Activated effector memory CD4-positive, alpha-beta T cell treated with Interleukin-2 at 50 U/mL for 16 hours (primary cell): ENCODE data around the gene RPL22.
"Not testable (repeated sequence)": the region's sequence is repeated elsewhere in the genome, so short reads cannot be mapped to it uniquely, and the experiment has no call there.

Source experiments
- DNase-seq: peaks from one replicate; pipeline ENCODE4 v3.0.0-alpha.2; 2020

Gene RPL22

DNA sequence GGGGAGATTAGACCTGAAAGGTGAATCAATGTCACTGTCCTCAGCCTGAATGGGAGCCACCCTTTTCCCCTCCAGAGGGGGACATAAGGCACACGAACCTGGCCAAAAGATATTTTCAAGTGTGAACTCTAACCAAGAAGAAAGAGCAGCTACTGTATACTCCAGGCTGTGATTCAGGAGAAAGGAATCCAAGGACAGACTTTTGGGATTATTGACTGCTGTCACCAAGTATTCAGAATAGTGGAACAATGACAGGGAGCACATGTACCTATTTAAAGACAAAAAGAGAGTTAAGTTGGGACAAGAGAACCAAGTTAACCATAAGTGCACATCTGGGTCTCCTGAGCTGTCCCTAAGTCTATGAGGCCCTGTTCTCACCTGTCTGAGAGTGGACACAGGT is 34.0 kb upstream of the RPL22 start:
- DNase-seq = no peak

- no peak for DNase-seq
These were observed 26.3 kb upstream of the RPL22 start for GRCh38 chr1:6225651-6226050.

- no peak for DNase-seq
These were observed 25.3 kb upstream of the RPL22 start for GRCh38 chr1:6224718-6225117.

DNA sequence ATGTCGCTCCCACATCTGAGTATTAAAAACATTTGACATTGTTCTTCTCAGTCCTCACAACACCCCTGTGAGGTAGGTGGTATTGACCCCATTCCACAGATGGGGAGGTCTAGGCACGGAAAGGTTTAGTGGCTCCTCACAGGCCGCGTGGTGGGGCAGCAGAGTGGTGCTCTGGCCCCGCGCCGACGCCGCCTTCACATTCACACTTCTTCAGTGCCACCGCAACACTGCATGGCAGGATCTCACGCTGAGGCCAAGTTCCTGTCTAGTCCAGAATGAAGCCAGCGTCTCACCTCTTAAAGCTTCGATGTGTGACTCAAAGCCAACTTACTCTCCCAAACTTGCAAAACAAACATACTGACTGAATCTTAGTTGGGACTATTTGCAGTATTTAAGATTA is 24.2 kb upstream of the RPL22 start:
- DNase-seq = no peak

GRCh38 chr1:6222636-6223035 is 23.2 kb upstream of the RPL22 start:
- DNase-seq = no peak

DNA sequence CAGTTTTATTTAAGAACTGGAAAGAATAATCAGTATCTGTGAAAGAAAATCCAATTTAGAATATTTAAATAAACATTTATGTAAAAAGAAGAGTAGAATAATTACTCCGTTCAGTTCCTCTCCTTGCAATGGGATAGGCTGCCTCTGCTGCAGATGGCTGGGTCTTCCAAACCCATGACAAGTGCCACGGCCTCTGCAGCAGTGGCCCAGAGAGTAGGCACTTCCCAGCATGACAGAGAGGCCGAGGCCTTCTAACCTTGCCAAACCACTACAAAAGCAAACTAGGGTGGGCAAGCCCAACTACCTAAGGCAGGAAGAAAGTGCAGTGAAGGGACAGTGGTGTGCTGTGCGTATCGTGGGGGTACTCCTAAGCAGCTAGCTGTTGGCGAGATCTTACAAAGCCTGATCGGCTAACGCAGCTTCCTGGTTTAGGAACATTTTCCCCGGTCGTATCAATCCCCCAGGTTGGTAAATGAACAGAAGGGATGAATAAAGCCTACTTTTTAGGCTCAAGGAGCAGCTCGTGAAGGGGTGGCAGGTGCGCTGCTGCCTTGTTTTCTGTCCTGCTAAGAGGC is 21.9 kb upstream of the RPL22 start:
- no peak for DNase-seq

GRCh38 chr1:6220236-6220635 is 20.8 kb upstream of the RPL22 start:
- no peak for DNase-seq

DNA sequence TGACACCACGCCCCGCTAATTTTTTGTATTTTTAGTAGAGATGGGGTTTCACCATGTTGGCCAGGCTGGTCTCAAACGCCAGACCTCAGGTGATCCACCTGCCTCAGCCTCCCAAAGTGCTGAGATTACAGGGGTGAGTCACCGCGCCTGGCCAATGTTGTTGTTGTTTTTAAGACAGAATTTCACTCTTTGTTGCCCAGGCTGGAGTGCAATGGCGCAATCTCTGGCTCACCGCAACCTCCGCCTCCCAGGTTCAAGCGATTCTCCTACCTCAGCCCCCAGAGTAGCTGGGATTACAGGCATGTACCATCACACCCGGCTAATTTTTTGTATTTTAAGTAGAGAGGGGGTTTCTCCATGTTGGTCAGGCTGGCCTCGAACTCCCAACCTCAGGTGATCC is 20.2 kb upstream of the RPL22 start:
- DNase-seq = not testable (repeated sequence)

GRCh38 chr1:6218375-6219164 is 19.2 kb upstream of the RPL22 start:
- DNase-seq = no peak

DNA sequence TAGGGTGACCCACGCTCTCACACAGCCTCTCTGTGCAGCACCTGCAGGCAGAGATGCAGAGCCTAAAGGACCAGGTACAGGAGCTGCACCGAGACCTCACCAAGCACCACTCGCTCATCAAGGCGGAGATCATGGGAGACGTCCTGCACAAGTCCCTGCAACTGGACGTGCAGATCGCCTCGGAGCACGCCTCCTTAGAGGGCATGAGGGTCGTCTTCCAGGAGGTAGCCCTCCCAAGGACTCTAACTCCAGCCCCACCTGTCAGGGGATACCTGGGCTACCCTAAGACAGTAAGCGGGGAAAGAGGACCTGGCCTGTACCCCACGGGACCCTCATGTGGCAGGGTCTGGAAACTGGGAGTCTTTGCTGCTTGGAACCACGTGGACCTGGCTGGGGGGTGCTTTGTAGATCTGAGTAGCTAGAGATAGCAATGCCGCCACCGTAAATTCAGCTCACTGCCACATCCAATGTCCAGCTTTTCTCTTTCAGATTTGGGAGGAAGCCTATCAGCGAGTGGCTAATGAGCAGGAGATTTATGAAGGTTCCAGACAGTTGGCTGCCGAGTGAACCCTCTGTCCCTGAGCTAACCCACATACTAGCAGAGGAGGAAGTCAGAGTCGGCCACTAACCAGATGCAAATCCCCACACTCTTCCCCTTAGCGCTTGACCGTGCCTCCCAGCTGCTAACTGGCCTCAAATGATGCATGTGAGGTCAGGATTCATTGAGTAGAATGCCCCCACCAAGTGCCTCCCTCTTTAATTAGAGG is 13.0 kb upstream of the RPL22 start:
- no peak for DNase-seq

GRCh38 chr1:6211731-6212130 is 12.3 kb upstream of the RPL22 start:
- no peak for DNase-seq

GRCh38 chr1:6210591-6211355 is 11.4 kb upstream of the RPL22 start:
- DNase-seq = no peak

GRCh38 chr1:6209661-6210580 is 10.5 kb upstream of the RPL22 start:
- no peak for DNase-seq

- no peak for DNase-seq
These were observed 9.6 kb upstream of the RPL22 start for GRCh38 chr1:6208723-6209660.

GRCh38 chr1:6207921-6208320 is 8.5 kb upstream of the RPL22 start:
- no peak for DNase-seq

DNA sequence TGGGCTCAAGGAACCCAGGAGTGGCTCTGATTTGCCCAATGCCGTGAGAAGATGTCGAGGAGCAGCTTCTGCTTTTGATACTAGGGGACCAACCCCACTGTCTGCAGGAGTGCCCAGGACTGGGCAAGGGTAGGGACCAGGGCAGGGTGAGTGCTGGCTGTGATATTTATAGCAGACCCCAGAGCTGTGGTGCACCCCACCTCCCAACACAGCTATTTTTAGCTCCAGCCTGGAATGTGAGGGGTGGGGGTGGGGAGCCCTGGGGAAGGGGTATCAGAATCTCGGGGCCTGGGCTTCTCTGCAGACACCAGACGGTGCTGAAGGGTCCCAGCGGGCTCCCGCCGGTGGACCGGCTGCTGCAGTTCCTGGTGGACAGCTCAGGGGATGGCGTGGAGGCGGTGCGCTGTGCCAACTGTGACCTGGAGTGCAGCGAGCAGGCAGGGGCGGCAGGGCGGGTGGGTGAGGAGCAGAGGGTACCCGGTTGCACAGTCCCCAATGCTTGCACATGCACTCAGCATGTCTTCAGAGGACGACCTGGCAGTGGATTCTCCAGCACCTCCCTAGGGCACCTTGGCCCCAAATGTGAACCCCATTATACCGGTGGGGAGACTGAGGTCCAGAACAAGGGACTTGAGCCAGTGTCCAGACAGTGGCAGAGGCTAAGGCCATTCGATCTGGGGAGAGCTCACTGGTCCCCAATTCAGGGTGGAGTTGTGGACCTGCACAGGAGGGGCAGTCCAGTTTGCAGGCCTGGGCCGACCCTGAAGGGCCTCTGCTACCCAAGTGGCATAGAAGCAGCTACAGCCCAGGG is 7.9 kb upstream of the RPL22 start:
- DNase-seq = no peak

DNA sequence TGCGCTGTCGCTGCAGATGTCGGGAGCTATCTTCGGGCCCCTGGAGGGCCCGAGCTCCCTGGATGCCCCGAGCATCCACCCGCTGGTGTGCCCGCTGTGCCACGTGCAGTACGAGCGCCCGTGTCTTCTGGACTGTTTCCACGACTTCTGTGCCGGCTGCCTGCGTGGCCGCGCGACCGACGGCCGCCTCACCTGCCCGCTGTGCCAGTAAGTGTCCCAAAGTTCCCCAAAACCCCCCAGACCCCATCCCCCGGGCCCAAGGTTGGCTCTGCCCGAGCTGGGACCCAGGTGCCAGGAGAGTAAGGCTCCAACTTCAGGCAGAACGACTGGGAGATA is 7.1 kb upstream of the RPL22 start:
- no peak for DNase-seq

DNA sequence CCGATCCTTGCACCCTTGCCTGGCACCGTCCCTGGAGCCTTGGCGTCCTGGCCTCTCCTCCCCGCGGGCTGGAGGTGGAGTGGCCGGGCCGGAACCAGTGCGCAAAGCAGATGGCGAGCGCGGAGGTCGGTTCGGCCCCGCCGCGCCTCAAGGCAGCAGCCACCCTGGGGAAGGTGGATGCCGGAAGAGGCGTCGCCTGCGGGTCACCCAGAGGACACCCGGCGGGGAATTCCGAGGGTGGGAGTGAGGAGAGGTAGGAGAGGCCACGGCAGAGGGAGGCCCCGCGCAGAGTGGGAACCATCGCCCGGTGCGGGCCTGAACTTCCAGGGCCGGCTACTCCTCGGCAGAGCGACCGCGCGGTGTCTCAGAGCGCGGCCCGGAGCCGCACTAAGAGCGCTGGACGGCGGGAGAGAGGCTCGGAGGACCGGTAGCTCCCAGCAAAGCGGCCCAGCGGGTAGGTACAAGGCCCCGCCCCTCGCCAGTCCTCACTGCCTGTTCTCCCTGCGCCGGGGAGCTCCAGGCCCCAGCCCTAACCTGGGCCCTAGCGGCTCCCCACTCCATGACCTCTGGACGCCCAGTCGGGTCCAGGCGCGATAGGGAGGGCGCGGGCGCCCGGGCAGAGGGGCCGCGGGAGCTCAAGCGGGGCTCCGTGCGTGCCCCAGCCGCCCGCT is 6.6 kb upstream of the RPL22 start, which contains the start of gene RNF207:
Gene RNF207 (plus strand): TSS at position 271 of the 671 bp plus-strand sequence. CDS start 417 bp downstream, outside the sequence.
- peak; percentile 43 for DNase-seq

DNA sequence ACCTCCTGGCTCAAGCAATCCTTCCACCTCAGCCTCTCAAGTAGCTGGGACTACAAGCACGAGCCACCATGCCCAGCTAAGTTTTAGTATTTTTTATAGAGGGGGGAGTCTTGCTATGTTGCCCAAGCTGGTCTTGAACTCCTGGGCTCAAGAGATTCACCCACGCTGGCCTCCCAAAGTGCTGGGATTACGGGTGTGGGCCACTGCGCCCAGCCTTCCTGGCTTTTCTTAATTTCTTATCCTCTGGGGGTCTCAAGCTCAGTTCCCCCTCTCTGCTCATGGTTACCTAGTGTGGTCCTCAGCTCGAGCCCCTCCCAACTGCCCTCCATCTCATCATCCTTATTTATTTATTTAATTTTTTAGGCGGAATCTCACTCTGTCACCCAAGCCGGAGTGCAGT is 2.9 kb upstream of the RPL22 start:
- no peak for DNase-seq
